ENCODE data around the gene C19orf81.

Gene C19orf81

DNA sequence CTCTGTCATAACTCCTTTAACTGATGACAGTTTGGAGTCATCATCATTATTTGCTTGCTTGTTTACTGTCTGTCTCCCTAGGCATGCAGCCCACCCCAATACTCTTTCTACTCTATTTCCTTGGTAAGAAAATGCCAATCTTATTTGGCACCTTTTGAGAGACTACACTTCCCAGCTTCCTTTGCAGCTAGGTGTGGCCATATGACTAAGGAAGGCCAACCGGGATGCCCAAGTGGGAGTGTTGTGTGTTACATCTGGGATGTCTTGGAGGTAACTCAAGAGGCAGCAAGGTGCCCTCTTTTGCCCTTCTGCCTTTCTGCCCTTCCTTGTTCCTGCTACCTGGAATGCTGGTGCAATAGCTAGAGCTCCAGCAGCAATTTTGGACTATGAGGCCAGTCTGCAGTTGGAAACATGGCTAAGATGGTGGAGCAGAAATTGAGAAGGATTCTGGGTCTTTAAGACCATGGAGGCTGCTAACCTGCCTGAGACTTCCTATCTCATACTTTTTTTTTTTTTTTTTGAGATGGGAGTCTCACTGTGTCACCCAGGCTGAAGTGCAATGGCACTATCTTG lies 27.5 kb downstream of the C19orf81 start:
- H3K27me3 ChIP-seq (replicated peaks): no peaks in the 10 kb centered on the region
- no peak overlapping the region for H3K27ac ChIP-seq
- no peak for DNase-seq
- no peaks in the 10 kb centered on the region for H3K36me3 ChIP-seq (replicated peaks)
- in situ Hi-C loops (cut with HindIII; ENCODE audit: low pct_ligation_motif_present, low sequenced_read_pairs): no loop called here
- TF ChIP-seq, protein P1, sequence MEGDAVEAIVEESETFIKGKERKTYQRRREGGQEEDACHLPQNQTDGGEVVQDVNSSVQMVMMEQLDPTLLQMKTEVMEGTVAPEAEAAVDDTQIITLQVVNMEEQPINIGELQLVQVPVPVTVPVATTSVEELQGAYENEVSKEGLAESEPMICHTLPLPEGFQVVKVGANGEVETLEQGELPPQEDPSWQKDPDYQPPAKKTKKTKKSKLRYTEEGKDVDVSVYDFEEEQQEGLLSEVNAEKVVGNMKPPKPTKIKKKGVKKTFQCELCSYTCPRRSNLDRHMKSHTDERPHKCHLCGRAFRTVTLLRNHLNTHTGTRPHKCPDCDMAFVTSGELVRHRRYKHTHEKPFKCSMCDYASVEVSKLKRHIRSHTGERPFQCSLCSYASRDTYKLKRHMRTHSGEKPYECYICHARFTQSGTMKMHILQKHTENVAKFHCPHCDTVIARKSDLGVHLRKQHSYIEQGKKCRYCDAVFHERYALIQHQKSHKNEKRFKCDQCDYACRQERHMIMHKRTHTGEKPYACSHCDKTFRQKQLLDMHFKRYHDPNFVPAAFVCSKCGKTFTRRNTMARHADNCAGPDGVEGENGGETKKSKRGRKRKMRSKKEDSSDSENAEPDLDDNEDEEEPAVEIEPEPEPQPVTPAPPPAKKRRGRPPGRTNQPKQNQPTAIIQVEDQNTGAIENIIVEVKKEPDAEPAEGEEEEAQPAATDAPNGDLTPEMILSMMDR (IDR thresholded peaks at IDR 0.05; ENCODE audit: low read depth, low read length, missing control alignments): no peak
- H3K4me3 ChIP-seq (ENCODE audit: low read depth, low read length): no peak overlapping the region

DNA sequence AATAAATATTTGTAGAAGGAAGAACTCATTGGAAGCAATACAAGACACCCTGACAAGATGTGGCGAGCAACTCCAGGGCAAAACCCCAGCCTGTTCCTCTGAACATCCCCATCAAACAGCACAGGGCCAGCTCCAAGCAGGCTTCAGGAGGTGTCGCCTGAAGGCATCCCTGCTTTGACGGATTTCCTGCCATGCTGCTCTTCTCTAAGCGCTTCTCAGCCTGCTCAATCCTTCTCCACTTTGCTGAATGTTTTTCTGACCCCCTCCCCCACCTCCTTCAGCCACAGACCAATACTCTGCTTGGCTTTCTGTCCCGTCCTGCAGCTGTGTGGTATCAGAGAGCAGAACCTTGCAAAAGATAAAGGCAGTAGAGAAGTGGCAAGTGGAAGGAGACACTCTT lies 28.4 kb downstream of the C19orf81 start:
- Histone ChIP-seq H3K4me3 (ENCODE audit: low read depth, low read length) (no peak overlapping the region), H3K36me3 (replicated peaks) (no peaks in the 10 kb centered on the region), H3K27me3 (replicated peaks) (no peaks in the 10 kb centered on the region), H3K27ac (no peak overlapping the region)
- TF ChIP-seq, protein P1 (IDR thresholded peaks at IDR 0.05; ENCODE audit: low read depth, low read length, missing control alignments): no peak
- in situ Hi-C loops (cut with HindIII; ENCODE audit: low pct_ligation_motif_present, low sequenced_read_pairs): no loop called here
- no peak for DNase-seq

DNA sequence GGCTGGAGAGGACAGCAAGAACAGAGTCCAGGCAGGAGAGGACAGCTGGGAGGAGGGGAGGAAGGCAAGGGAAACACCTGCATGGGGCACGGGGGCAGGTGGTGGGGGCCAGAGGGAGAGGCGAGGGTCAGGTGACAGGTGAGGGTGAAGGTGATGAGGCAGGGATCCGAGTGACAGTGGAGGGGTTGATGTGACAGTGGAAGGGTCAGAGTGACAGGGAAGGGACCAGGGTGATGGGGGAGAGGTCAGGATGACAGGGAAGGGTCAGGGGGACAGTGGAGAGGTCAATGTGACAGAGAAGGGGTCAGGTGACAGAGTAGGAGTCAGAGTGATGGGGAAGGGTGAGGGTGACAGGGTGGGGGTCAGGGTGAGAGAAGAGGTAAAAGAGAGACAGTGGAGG lies 29.1 kb downstream of the C19orf81 start:
- Histone ChIP-seq H3K27me3 (replicated peaks) (no peaks in the 10 kb centered on the region), H3K4me3 (ENCODE audit: low read depth, low read length) (no peak overlapping the region), H3K36me3 (replicated peaks) (no peaks in the 10 kb centered on the region), H3K27ac (no peak overlapping the region)
- in situ Hi-C loops (cut with HindIII; ENCODE audit: low pct_ligation_motif_present, low sequenced_read_pairs): no loop called here
- no peak for DNase-seq
- TF ChIP-seq, protein P1 (IDR thresholded peaks at IDR 0.05; ENCODE audit: low read depth, low read length, missing control alignments): no peak

DNA sequence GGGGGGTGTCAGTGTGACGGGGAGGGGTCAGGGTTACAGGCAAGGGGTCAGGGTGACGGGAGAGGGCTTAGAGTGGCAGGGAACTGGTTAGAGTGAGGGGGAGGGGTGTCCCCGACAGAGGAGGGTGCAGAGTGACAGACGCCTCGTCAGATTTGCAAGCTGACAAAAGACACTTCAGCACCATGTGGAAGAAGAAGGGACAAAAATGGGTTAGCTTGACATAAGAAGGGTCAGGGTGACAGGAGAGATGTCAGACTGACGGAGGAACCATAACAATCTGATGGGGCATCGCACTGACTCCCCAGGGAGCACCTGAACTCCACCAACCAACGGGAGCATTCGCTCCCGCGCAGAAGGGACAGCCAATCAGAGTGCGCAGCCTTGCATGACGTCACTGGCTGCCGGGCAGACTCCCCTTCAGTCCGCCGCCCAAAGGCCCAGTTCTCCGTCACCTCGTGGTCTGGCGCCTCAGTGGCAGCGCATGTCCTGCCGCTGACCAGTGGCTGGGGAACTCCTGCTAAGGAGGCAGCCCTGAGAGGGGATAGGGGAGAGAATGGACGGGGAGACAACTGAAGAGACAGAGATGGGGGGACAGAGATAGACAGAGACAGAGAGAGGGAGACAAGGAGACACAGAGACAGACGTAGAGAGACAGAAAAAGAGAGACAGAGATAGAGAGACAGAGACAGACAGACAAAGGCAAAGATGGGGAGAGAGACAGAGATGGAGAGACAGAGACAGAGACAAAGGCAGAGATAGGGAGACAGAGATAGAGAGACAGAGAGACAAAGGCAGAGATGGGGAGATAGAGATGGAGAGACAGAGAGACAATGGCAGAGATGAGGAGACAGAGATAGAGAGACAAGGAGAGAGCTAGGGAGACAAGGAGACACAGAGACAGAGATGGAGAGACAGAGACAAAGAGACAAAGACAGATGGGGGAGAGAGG lies 30.2 kb downstream of the C19orf81 start:
- TF ChIP-seq, protein P1 (IDR thresholded peaks at IDR 0.05; ENCODE audit: low read depth, low read length, missing control alignments): no peak
- H3K36me3 ChIP-seq (replicated peaks): no peaks in the 10 kb centered on the region
- peak; percentile 59 for DNase-seq
- in situ Hi-C loops (cut with HindIII; ENCODE audit: low pct_ligation_motif_present, low sequenced_read_pairs): no loop called here
- no peaks in the 10 kb centered on the region for H3K27me3 ChIP-seq (replicated peaks)
- H3K4me3 ChIP-seq (ENCODE audit: low read depth, low read length): no peak overlapping the region
- H3K27ac ChIP-seq: no peak overlapping the region

DNA sequence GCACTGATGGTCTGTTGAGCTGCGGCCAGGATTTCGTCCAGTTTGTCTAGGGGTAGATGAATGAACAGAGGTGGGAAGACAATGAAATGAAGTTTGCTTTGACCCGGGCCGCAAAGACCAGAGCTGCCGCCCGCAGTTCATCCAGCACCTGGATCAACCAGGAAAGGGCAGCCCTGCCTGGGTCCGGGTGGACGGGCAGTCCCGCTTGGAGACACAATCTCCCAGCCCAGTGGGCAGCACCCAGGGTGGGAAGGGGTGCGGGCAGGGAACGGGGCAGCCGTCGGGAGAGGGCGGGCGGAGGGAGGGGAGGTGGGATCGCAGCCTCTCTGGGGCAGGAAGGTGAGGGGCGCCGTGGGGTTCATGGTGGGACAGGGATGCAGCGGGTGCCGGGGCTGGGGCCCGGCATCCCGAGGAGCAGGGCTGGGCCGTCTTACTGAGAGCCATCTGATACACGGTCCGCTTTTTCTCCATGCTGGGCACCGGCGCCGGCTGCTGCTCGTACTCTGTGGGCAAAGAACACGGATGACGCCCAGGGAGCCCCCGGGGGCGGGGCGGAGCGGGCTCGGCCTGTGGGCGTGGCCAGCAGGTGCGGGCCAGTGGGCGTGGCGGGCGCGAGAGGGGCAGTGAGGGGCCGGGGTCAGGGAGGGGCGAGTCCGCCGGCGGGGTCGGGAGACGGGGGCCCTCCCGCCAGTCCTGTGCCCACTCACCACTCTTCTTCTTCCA lies 37.2 kb downstream of the C19orf81 start:
- Histone ChIP-seq H3K27me3 (replicated peaks) (no peaks in the 10 kb centered on the region), H3K27ac (no peak overlapping the region), H3K4me3 (ENCODE audit: low read depth, low read length) (no peak overlapping the region), H3K36me3 (replicated peaks) (no peaks in the 10 kb centered on the region)
- DNase-seq: no peak
- TF ChIP-seq, protein P1 (IDR thresholded peaks at IDR 0.05; ENCODE audit: low read depth, low read length, missing control alignments): no peak
- in situ Hi-C loops (cut with HindIII; ENCODE audit: low pct_ligation_motif_present, low sequenced_read_pairs): no loop called here
